Measurements from ENCODE around the gene OR51Q1. TPM values are rescaled to one million over a fixed set of nuclear protein-coding genes. Genes with fewer than 3 reads are reported as not detected.

The OR51Q1 gene
- total RNA-seq, 2 donors from 2014 or later: 0.24 to 1.6 TPM

DNA sequence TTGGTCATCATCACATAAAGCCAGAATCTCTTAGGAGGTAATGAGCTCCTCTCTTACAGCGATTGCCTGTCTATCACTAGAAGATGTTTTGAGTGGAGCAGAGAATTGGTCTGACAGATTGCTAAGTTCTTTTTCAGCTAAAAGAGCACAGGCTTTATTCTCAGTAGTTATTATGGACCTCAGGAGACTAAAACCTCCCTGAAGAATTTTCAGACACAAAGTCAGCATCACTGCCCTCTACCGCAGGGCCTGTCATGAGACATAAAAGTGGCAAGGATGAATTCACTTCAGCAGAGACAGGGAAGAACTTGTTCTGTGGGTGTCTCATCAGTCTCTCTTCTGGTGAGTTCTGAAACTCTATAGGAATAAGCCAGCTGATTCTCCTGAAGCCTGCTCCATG, 27.1 kb downstream of the OR51Q1 start, which contains the start of gene OR51I2:
Gene OR51I2, plus strand, starts transcription at position 301 of the 400 bp plus-strand sequence. CDS start 4,166 bp downstream, outside the sequence.
- no peak for DNase-seq
- Histone ChIP-seq H3K27me3 (ENCODE audit: control insufficient read depth, insufficient read depth, low read length, poor library complexity, severe bottlenecking) (no peaks in the 10 kb centered on the region), H3K9me3 (ENCODE audit: control insufficient read depth, low read length) (no peaks in the 10 kb centered on the region), H3K36me3 (ENCODE audit: control insufficient read depth, insufficient read depth, low read length) (no peaks in the 10 kb centered on the region), H3K9ac (ENCODE audit: extremely low read depth, low read length, poor library complexity, severe bottlenecking) (no peak within 1 kb of the TSS), H3K27ac (ENCODE audit: low read depth, low read length) (no peak within 1 kb of the TSS), H3K4me3 (ENCODE audit: low read length) (no peak within 1 kb of the TSS), H3K4me1 (ENCODE audit: control insufficient read depth, insufficient read depth, low read length) (no peaks in the 10 kb centered on the region)
- TF ChIP-seq, protein P1, sequence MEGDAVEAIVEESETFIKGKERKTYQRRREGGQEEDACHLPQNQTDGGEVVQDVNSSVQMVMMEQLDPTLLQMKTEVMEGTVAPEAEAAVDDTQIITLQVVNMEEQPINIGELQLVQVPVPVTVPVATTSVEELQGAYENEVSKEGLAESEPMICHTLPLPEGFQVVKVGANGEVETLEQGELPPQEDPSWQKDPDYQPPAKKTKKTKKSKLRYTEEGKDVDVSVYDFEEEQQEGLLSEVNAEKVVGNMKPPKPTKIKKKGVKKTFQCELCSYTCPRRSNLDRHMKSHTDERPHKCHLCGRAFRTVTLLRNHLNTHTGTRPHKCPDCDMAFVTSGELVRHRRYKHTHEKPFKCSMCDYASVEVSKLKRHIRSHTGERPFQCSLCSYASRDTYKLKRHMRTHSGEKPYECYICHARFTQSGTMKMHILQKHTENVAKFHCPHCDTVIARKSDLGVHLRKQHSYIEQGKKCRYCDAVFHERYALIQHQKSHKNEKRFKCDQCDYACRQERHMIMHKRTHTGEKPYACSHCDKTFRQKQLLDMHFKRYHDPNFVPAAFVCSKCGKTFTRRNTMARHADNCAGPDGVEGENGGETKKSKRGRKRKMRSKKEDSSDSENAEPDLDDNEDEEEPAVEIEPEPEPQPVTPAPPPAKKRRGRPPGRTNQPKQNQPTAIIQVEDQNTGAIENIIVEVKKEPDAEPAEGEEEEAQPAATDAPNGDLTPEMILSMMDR (conservative IDR thresholded peaks at IDR 0.05): no peak
- Mint-ChIP-seq H3K9me3 (no peaks in the 10 kb centered on the region), H3K4me3 (no peak within 1 kb of the TSS), H3K27ac (no peak within 1 kb of the TSS), H3K27me3 (ENCODE audit: insufficient read depth) (peaks cover 8% of the 10 kb centered on the region), H3K36me3 (ENCODE audit: low read depth) (no peaks in the 10 kb centered on the region), H3K4me1 (peaks cover 3% of the 10 kb centered on the region)
- 83 to 93% methylated on average over 1 to 2 of the region's 2 CpGs for WGBS, 2 experiments (ENCODE audit: insufficient coverage in 1 of 2, insufficient read length in 1 of 2)

DNA sequence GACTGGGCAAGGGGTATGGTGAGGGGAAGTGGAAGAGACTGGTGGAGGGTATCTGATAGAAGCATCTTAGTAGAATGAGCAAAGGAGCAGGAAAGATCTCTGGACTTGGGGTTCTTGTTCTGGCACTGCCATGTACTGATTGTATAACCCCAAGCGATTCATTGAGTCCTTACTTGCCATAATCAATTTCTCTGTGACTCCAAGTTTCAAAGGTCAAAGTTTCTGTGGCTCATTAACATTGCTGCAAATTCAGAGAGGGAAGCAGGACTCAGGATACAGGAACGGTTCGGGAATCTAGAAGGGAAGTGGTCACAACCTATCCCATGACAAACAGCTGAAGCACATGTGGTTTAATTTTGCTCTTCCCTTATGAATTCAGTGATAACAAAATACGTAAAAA, 27.5 kb downstream of the OR51Q1 start:
- Histone ChIP-seq H3K4me1 (ENCODE audit: control insufficient read depth, insufficient read depth, low read length) (no peaks in the 10 kb centered on the region), H3K4me3 (ENCODE audit: low read length) (no peak overlapping the region), H3K9ac (ENCODE audit: extremely low read depth, low read length, poor library complexity, severe bottlenecking) (no peak overlapping the region), H3K9me3 (ENCODE audit: control insufficient read depth, low read length) (no peaks in the 10 kb centered on the region), H3K36me3 (ENCODE audit: control insufficient read depth, insufficient read depth, low read length) (no peaks in the 10 kb centered on the region), H3K27ac (ENCODE audit: low read depth, low read length) (no peak overlapping the region), H3K27me3 (ENCODE audit: control insufficient read depth, insufficient read depth, low read length, poor library complexity, severe bottlenecking) (no peaks in the 10 kb centered on the region)
- 93% methylated on average over 3 to 4 of the region's 4 CpGs for WGBS, 2 experiments (ENCODE audit: insufficient coverage in 1 of 2, insufficient read length in 1 of 2)
- TF ChIP-seq, protein P1 (conservative IDR thresholded peaks at IDR 0.05): no peak
- DNase-seq: no peak
- no peaks in the 10 kb centered on the region for H3K36me3 Mint-ChIP-seq (ENCODE audit: low read depth)
- H3K27me3 Mint-ChIP-seq (ENCODE audit: insufficient read depth): peaks cover 8% of the 10 kb centered on the region
- no peak overlapping the region for H3K27ac Mint-ChIP-seq
- no peaks in the 10 kb centered on the region for H3K9me3 Mint-ChIP-seq
- H3K4me1 Mint-ChIP-seq: peaks cover 3% of the 10 kb centered on the region
- H3K4me3 Mint-ChIP-seq: no peak overlapping the region

DNA sequence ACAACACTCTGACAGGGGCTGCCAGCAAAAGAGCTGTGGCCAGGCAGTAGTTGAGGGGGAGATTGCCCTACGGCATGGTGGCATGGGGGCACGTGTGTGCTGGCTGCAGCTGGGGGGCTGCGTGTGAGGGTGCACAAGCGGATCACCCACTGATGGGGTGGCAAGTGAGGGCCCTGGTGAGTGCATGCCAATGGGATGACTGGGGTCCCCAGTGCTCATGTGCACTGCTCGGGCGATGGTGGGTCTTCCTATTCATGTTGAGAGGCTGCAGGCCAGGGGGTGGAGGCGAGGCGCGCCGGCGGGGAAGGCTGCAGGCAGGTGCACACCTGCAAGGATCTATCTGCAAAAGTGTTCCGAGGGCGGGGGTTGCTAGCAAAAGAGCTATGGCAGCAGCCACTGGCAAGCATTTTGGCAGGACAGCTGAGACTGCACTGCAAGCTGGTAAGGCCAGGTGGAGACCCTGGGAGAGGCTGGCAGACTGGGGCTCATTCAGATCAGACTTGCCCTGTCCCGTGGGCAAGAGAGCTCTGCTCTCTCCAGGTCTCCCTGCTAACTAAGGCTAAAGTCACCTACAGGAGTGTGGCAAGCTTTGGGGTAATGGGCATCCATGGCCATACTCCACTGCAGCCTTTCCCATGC, 39.2 kb downstream of the OR51Q1 start:
- WGBS, 2 experiments (ENCODE audit: insufficient coverage in 1 of 2, insufficient read length in 1 of 2): 90 to 100% methylated on average over 1 to 14 of the region's 14 CpGs
- H3K4me3 Mint-ChIP-seq: no peak overlapping the region
- no peaks in the 10 kb centered on the region for H3K9me3 Mint-ChIP-seq
- no peaks in the 10 kb centered on the region for H3K4me1 Mint-ChIP-seq
- no peaks in the 10 kb centered on the region for H3K36me3 Mint-ChIP-seq (ENCODE audit: low read depth)
- no peak overlapping the region for H3K27ac Mint-ChIP-seq
- H3K9ac ChIP-seq (ENCODE audit: extremely low read depth, low read length, poor library complexity, severe bottlenecking): no peak overlapping the region
- no peaks in the 10 kb centered on the region for H3K27me3 Mint-ChIP-seq (ENCODE audit: insufficient read depth)
- no peaks in the 10 kb centered on the region for H3K27me3 ChIP-seq (ENCODE audit: control insufficient read depth, insufficient read depth, low read length, poor library complexity, severe bottlenecking)
- no peaks in the 10 kb centered on the region for H3K4me1 ChIP-seq (ENCODE audit: control insufficient read depth, insufficient read depth, low read length)
- no peak overlapping the region for H3K27ac ChIP-seq (ENCODE audit: low read depth, low read length)
- H3K9me3 ChIP-seq (ENCODE audit: control insufficient read depth, low read length): no peaks in the 10 kb centered on the region
- H3K4me3 ChIP-seq (ENCODE audit: low read length): no peak overlapping the region
- no peak for DNase-seq
- no peaks in the 10 kb centered on the region for H3K36me3 ChIP-seq (ENCODE audit: control insufficient read depth, insufficient read depth, low read length)
- TF ChIP-seq, protein P1 (conservative IDR thresholded peaks at IDR 0.05): no peak

Measured in endodermal cell (in vitro differentiated cells).